Fibroblast of lung (primary cell): ENCODE measurements around the gene COMTD1.

ENCODE experiments used
- CTCF ChIP-seq, 2 donors: IDR thresholded peaks in 1 of 2; conservative IDR thresholded peaks in 1 of 2; 1 replicate in 1 of 2; 2 replicates in 1 of 2; pipeline ENCODE4 v1.5.1; 2011 to 2012; ENCODE audit warnings: low read length in 2 of 2, control low read depth in 1 of 2, inconsistent platforms in 1 of 2, low read depth in 1 of 2, mild to moderate bottlenecking in 1 of 2
- EZH2 ChIP-seq: IDR thresholded peaks from 2 replicates; pipeline ENCODE4 v1.5.1; 2012; ENCODE audit warnings: low read length, control low read depth, mild to moderate bottlenecking; ENCODE audit errors: missing control alignments

- TF ChIP-seq CTCF (conservative IDR thresholded peaks at IDR 0.05 in 1 of 2, IDR thresholded peaks at IDR 0.05 in 1 of 2; ENCODE audit: low read depth in 1 of 2, low read length in 2 of 2) (no peak), EZH2 (no peak)
Observed at GRCh38 chr10:75239096-75239790, 3.5 kb upstream of the COMTD1 start.
